D341Med (cell line): ENCODE measurements around the gene HCFC1.

Experiments
- DNase-seq: peaks from one replicate; pipeline ENCODE4 v3.0.0; 2012; ENCODE audit warnings: low spot score

Gene HCFC1

GRCh38 chrX:153939573-153939972 is 32.0 kb downstream of the HCFC1 start:
- no peak for DNase-seq

- DNase-seq, result no peak
Measured at GRCh38 chrX:153938226-153938786, 33.3 kb downstream of the HCFC1 start.

DNA sequence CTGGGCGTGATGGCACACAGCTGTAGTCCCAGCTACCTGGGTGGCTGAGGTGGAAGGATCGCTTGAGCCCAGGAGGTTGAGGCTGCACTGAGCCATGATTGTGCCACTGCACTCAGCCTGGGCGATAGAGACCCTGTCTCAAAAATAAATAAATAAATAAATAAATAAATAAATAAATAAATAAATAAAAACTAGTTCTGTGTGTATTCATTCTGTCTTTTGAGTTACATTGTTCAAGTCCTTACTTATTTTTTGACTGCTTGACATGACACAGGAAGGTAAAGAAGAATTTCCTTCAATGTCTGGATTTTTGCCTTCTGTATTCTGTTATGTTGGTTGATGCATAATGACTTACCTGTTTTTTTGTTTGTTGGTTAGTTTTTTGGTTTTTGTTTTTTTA is 34.6 kb downstream of the HCFC1 start:
- DNase-seq, result no peak

DNA sequence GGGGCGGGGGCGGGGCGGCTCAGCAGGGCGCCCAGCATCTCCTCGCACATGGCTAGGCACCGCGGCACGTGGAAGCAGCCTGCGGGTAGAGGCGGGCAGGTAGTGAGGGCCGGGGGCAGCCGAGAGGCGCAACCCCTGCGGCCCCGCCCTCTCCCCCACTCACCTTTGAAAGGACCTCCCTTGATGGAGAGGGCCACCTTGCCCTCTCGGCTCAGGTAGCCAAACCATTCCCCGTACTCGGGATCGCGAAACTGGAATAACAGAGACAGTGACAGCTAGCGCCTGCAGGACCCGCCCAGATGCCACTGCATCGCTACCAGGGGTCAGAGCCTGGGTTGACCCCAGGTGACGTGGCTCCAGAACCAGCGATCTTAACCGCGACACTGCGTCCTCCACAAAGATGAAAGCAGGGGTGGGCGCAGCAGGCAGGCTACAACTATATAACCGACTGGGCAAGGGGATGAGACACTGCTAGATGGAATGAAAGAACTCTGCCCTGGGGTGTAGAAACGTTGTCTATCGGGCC is 36.2 kb downstream of the HCFC1 start:
- no peak for DNase-seq

DNA sequence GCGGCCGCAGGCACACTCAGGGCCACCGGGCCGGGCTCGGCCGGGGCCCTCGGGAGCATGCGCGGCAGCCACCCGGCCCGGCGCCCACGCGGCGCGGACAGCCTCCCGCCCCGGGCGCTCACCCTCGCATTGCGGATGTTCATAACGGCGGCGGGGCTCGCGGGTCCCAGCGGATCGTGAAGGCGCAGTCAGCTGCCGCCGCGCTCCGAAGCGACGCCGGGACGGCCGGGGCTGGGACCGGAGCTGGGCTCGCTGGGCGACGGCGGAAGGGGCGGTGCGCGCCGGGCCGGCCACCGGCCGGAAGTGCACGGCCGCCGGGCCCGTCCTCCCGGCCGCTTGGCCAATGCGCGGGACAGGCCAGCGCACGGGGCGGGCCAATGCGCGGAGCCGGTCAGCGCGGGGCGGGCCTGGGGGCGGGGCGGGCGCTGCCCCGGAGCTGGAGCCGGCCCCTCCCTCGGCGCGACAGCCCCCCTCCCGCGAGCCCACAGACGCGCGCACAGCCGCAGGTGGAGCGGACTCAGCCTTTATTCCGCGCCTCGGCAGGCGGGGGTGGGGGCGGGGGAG is 36.8 kb downstream of the HCFC1 start, which contains the start of gene NAA10:
Gene NAA10, minus strand, starts transcription at position 276 of the 564 bp plus-strand sequence. Its CDS starts 133 bp downstream, at position 143.
- DNase-seq, result peak; percentile 94

- no peak for DNase-seq
Measured at GRCh38 chrX:153934148-153934761, 37.4 kb downstream of the HCFC1 start.

- no peak for DNase-seq
Measured at GRCh38 chrX:153933748-153934147, 37.9 kb downstream of the HCFC1 start.

DNA sequence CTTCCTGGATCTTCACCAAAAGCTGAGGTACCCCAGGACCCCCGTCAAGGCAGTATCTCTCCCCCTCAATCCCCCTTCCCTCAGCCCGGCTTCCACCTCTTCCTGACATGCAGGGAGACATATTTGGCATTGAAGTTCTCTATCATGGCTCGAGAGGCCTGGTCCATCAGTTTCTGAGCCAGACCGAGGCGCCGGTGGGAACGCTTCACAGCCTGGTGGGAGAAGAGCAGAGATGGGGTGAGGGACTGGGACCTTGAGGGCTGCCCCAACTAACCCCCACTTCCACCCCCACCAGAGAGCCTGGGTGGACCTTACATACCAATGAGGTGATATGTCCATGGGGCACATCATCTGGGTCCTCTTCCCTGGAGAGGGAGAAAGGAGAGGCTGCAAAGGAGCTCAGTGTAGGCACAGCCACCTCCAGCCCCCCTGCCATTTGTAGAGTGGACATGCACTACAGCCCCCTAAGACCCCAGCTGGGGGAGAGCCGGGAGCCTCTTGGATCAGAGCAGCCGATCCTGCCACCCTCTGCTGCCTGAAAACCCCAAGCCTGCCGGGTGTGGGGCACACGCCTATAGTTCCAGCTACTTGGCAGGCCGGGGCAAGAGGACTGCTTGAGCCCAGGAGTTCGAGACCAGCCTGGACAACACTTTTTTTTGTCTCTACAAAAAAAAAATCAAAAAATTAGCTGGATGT is 39.2 kb downstream of the HCFC1 start:
- DNase-seq, result no peak

DNA sequence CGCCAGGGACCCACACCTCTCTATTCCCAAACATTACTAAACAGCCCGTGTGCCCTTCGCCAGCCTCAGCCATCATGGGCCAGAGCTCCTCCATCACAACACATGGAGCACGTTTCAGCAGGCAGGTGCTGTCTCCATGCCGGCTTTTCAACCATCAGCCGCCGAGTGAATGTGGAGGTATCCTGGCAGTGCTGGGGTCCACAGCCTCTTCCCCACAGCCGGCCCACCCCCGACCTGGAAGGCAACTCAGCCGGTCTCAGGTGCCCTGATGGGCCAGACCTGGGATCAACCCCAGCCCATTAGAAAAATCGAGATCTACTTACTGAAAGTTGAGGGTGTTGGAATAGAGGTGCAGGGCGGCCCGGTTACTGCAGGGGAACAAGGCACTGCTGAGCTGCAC is 39.9 kb downstream of the HCFC1 start:
- DNase-seq, result no peak

GRCh38 chrX:153931151-153931550 is 40.5 kb downstream of the HCFC1 start:
- DNase-seq, result no peak

DNA sequence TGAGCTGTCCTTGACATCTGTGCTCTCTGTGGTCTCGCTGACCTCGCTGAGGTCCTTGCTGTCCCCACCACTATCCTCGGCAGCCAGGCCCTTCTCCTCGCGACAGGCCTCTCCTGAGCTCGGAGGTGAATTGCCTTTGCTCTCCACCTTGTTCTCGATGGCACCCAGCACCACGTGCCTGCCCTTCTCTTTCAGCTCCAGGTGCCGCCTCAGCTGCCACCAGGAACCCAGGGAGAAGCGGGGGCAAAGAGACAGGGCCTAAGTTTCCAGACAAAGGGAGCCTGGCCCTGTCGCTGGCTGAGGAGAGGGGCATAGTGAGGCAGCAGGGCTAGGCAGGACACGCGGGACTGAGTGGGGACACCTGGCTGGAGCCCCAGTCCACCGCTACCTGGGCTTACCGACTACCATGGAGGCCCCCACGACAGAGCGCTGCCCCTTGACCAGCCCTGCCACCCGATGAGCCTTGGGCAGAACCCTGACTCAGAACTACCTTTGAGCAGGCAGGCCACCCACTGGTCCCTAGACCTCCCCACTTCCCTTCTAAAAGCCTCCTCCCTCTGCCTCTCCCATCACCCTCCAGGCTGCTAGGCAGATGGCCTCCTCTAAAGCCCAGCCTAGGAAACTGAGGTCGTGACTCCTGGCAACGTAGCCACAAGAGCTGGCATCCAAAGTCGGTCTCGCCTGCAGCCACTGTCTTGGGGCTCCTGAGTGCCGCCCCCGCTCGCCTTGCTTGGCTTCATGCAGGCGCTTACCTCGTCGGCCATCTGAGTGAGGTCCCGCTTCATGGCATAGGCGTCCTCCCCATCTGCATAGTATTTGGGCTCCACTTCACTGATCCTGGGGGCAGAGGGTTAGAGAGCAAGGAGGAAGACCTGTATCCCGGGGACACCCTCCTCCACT is 41.4 kb downstream of the HCFC1 start:
- no peak for DNase-seq

DNA sequence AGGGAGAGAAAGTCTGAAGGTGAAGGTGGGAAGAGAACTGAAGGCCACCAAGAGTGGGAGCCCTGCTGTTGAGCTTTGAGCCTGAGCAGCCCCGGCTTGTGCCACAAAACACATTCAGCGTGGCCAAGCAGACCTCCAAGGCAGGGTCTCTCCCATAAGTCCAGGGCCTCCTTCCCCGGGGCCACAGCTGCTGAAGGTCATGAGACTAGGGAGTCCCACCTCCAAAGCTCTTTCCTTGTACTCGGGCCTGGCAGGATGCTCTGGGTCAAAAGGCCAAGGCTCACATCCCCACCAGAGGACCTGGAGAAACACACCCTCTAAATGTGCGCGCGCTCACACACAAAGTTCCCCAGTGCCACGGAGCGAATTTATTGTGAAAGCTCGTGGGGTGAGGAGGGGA is 42.0 kb downstream of the HCFC1 start:
- no peak for DNase-seq

DNA sequence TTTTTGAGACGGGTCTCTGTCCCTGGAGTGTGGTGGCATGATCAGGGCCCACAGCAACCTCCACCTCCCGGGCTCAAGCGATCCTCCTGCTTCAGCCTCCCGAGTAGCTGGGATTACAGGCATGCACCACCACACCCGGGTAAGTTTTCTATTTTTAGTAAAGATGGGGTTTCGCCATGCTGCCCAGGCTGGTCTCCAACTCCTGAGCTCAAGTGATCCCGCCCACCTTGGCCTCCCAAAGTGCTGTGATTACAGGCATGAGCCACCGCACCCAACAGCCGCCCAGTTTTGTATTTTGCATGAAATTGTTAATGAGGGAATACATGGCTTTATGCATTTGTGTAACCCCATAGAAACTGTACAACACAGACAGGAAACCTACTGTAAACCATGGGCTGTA is 42.8 kb downstream of the HCFC1 start:
- no peak for DNase-seq

GRCh38 chrX:153927922-153928760 is 43.5 kb downstream of the HCFC1 start:
- peak; percentile 89 for DNase-seq

- DNase-seq, result no peak
Measured at GRCh38 chrX:153927672-153927921, 44.0 kb downstream of the HCFC1 start.

- no peak for DNase-seq
Measured at GRCh38 chrX:153926858-153927671, 44.6 kb downstream of the HCFC1 start.

- no peak for DNase-seq
Measured at GRCh38 chrX:153926552-153926857, 45.1 kb downstream of the HCFC1 start.

DNA sequence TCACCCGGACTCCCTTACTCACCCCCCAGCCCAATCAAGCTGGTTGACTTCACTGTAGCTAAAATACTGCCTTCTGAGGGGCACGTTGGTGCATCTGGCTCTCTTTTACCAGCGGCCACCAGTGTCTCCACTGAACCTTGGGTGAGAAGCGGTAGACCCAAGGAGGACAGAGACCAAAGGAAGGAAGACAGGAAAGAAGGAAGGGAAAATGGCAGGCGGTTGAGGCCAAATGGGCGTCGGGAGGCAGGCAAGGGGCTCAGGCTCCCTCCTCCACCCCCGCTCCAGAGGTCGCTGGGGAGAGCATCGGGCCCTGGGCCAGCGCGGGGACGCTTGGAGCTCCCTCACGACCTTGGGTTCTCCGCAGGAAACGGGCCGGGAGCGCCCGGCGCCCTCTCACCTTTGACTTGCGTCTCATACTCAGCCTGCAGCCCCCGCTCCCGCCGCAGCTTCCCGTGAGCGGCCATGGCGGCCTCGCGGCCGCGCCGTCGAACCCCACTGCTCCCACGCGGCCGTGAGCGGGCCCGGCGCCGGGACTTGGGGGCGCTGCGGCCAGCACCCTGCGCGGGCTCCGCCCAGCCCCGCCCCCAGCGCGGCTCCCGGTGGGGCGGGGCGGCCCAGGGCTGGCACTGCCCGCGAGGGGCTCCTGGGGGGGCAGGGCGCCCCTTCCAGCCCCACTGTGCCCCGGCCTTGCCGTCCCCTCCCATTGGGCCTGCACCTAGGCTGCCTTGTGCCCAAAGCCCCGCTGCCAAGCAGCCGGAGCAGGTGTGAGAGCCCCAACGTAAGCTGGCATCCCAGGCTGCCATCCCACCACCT is 45.7 kb downstream of the HCFC1 start, which contains the start of gene ARHGAP4:
Gene ARHGAP4, minus strand, starts transcription at position 526 of the 813 bp plus-strand sequence. Its CDS starts 62 bp downstream, at position 464.
- DNase-seq, result peak; percentile 67

DNA sequence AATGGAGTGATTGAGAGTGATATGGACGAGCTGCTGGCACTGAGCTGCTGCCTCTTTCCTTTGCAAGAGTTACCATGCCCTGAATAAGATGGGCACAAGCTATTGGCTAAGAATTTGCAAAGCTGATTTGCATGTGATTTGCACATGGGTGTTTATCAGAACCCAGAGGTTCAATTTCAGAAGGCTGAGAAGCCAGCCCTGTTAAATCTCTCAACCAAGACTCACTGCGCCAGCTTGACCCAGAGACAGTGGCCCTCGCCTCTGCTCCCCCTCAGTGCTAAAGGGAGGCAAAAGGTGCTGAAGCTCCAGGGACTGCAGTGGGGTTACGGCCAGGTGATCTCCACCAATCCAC is 46.3 kb downstream of the HCFC1 start:
- DNase-seq, result no peak
